ENCODE data around the gene CCR2. TPM values are rescaled to one million over a fixed set of nuclear protein-coding genes. Genes with fewer than 3 reads are reported as not detected.

Gene CCR2
- polyA plus RNA-seq, 1 of the 3 experiments (the other 2 are of a cell fraction), result not detected

- Histone ChIP-seq H3K4me1 (ENCODE audit: control insufficient read depth in 1 of 2, insufficient read depth in 2 of 2, low read depth in 1 of 2, low read length in 1 of 2) (no peaks in the 10 kb centered on the region), H3F3A (replicated peaks; ENCODE audit: insufficient read depth) (no peaks in the 10 kb centered on the region)
Measured at GRCh38 chr3:46349484-46350261, 4.2 kb upstream of the CCR2 start.

GRCh38 chr3:46350262-46350565, 3.7 kb upstream of the CCR2 start:
- 10% methylated on average over 1 of the region's 1 CpG for WGBS (ENCODE audit: low lambda C conversion rate)

More at GRCh38 chr3:46349484-46350261, 4.2 kb upstream of the CCR2 start:
- Histone ChIP-seq H3K4me3 (ENCODE audit: low read depth in 2 of 2, low read length in 1 of 2) (no peak overlapping the region), H3K9me3 (no peaks in the 10 kb centered on the region), H3K9me2 (no peaks in the 10 kb centered on the region), H3K4me2 (no peak overlapping the region), H3K27ac (ENCODE audit: low read depth in 2 of 2, low read length in 1 of 2) (no peak overlapping the region), H3K27me3 (ENCODE audit: insufficient read depth) (no peaks in the 10 kb centered on the region; the same call in 1 of the 2 replicates), H4K20me1 (ENCODE audit: insufficient read depth) (no peaks in the 10 kb centered on the region), H3K79me2 (ENCODE audit: insufficient read depth) (no peaks in the 10 kb centered on the region), H3K9ac (no peak overlapping the region), H3K36me3 (replicated peaks in 1 of 2; ENCODE audit: control insufficient read depth in 1 of 2, insufficient read depth in 2 of 2, low read length in 1 of 2) (no peaks in the 10 kb centered on the region), H2AFZ (ENCODE audit: low read depth) (no peak overlapping the region; the same call in 1 of the 2 replicates)
- POLR2A ChIA-PET, result no interaction called here
- WGBS (ENCODE audit: low lambda C conversion rate), result 0% methylated on average over 2 of the region's 2 CpGs
- no peak for DNase-seq
- TF ChIP-seq SMC3 (IDR thresholded peaks at IDR 0.05; ENCODE audit: low read depth, low read length) (no peak), EZH2phosphoT487 (IDR thresholded peaks at IDR 0.05; ENCODE audit: borderline replicate concordance, low read depth) (no peak)
- CTCF ChIA-PET, result no interaction called here

More at GRCh38 chr3:46350262-46350565, 3.7 kb upstream of the CCR2 start:
- Histone ChIP-seq H3K79me2 (ENCODE audit: insufficient read depth) (no peaks in the 10 kb centered on the region), H3F3A (replicated peaks; ENCODE audit: insufficient read depth) (no peaks in the 10 kb centered on the region), H3K9me2 (no peaks in the 10 kb centered on the region), H3K27ac (ENCODE audit: low read depth in 2 of 2, low read length in 1 of 2) (no peak overlapping the region), H4K20me1 (ENCODE audit: insufficient read depth) (no peaks in the 10 kb centered on the region), H2AFZ (ENCODE audit: low read depth) (no peak overlapping the region), H3K9me3 (no peaks in the 10 kb centered on the region), H3K36me3 (replicated peaks in 1 of 2; ENCODE audit: control insufficient read depth in 1 of 2, insufficient read depth in 2 of 2, low read length in 1 of 2) (no peaks in the 10 kb centered on the region), H3K4me1 (ENCODE audit: control insufficient read depth in 1 of 2, insufficient read depth in 2 of 2, low read depth in 1 of 2, low read length in 1 of 2) (no peaks in the 10 kb centered on the region), H3K27me3 (ENCODE audit: insufficient read depth) (no peaks in the 10 kb centered on the region; the same call in 1 of the 2 replicates), H3K9ac (no peak overlapping the region), H3K4me2 (no peak overlapping the region), H3K4me3 (ENCODE audit: low read depth in 2 of 2, low read length in 1 of 2) (no peak overlapping the region)
- CTCF ChIA-PET, result no interaction called here
- no peak for DNase-seq
- POLR2A ChIA-PET, result no interaction called here
- TF ChIP-seq MEF2A (IDR thresholded peaks at IDR 0.05; ENCODE audit: borderline replicate concordance, low read depth) (no peak), MAX (IDR thresholded peaks at IDR 0.05; ENCODE audit: low read depth) (no peak), USF1 (IDR thresholded peaks at IDR 0.05; ENCODE audit: borderline replicate concordance, low read depth) (no peak), FOXM1 (IDR thresholded peaks at IDR 0.05; ENCODE audit: low read depth) (no peak), PBX3 (IDR thresholded peaks at IDR 0.05) (no peak), YY1 (IDR thresholded peaks at IDR 0.05; ENCODE audit: low read depth) (no peak), USF2 (IDR thresholded peaks at IDR 0.05; ENCODE audit: borderline replicate concordance, low read depth, low read length) (no peak), RFX5 (IDR thresholded peaks at IDR 0.05; ENCODE audit: low read length) (no peak), MXI1 (IDR thresholded peaks at IDR 0.05; ENCODE audit: low read depth, low read length) (no peak), ZBTB33 (IDR thresholded peaks at IDR 0.05; ENCODE audit: borderline replicate concordance, low read depth) (no peak), POLR2AphosphoS5 (IDR thresholded peaks at IDR 0.05; ENCODE audit: low read depth, low read length) (no peak), ELF1 (IDR thresholded peaks at IDR 0.05) (no peak)
